GM19328 (cell line): ENCODE data around the gene TMEM18.

Experiments used
- ATAC-seq: cut with Tn5 transposase; IDR thresholded peaks from one replicate; pipeline ENCODE4 v1.9.1; 2021; ENCODE audit warnings: mild to moderate bottlenecking, moderate library complexity; ENCODE audit not compliant: unreplicated experiment

TMEM18 gene

DNA sequence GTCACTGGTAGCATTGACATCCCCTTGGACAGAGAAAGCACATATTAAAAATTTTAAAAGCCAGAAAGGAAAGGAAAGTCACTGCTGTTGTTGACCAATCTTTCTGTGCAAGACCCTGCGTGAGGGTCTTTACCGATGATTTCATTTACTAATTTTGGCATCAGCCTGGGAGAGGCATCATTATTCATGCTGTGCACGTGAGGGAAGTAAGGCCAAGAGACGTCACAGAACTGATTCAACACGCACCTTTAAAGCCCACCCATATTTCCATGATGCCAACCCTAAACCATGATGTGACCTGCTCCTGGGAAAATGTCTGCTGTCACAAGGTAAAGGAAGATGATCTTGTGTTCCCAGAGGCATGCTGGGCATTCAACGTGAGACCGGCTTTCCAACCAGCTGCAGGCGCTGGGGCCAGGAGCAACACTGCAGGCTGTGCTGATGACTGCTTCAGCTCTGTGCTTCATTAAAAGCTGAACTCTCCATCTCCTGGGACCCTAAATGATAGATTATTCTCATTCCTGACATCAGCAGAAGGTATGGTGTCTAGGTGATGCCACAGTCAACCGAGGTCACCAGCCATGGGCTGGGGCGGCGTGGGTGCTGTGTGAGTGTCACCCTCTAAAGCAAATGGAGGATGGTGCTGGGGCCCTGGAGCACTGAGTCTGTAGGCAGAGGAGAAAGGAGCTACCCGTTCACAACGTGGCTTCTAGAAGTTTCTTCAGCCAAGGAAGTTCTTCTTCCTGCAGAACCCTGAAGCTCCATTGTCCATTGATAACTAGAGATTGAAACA is 53.9 kb downstream of the TMEM18 start:
- no peak for ATAC-seq

DNA sequence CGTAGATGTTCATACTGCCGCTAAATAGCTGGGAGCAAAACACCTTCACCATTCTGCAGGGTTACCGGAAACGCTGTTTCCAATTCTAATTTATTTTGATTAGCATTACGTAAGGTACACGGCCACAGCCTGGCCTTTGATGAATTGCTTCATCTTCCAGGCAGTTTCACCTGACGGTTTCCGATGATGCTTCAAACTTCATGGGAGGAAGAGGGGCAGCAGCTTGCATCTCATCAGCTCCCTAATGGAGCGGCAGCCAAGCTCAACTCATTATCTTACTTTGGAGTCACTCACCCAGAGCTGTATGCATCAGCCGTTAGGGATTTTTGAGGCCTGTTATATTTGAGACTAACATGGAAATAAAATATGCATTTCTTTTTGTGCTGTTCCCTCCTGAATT is 54.8 kb downstream of the TMEM18 start:
- ATAC-seq = no peak

DNA sequence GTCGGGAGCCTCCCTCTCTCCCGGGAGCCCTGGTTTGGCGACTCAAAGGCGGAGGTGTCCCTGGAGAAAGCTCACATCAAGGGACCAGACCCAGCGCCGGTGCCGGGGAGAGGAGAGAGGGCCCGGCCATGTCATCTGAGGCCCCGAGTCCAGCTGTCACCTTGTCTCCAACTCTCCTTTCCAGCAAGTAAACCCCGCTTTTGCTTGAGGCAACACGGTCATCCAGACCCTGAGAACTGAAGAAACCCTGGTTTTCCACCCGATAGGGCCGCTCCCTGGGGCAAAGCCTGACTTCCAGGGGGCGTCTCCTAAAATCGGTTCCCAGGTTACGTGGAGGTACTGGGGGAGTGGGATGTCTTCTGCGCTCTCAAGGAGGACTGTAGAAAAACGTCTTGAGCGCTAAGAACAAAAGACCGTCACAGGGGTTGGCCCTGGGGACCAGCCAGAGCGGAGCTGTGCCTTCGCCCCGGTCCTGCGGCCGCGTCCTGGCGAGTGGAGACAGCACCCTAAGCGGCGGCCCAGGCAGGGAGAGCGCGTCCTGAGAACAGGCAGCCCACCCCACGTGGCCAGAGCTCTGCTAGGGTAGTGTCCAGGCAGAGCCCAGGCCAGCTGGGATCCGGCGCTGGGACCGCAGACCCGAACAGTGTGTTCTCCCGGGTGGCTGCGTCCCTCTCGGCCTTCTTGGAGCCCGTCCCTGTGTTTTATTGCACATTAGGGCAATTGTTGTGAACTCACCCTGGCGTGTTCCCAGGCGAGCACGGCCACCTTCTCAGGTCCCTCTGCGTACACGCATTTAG is 55.7 kb downstream of the TMEM18 start:
- no peak for ATAC-seq

DNA sequence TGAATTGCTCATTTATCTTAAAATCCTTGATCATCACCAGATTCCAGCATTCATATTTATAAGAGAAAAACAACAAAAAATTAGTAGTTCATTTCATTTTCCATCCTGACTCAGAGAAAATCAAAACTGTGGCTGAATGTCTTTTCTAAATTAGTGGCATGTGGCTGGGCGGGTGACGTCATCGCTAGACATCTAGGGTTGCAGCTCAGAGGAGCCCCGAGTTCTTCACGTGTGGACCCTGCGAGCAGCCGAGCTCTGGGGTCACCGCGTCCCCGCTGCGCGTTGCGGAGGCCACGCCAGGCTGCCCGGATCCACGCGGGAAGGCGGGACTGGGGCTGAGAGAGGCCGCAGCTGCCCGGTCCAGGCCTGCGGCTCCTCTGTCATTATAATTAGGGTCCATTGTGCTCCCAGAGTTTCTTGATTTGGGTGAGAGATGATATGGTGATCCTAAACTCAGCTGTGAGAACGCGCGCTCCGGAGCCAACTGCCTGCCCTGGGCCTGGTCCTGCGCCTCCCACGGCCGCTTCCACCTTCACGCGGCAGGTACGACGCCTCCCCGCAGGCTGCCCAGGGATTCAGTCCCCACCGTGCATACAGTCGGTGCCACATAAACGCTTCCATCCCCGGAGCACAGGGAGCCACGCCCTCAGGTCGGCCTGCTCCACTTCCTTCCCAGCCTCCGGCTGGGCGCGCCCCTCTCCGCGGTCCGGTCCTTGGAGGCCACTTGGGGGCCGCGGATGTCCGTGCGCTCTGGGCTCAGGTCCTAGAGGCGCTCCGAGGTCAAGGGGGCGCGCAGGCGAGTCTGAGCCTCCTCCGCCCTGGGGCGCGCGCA is 56.5 kb downstream of the TMEM18 start:
- no peak for ATAC-seq

DNA sequence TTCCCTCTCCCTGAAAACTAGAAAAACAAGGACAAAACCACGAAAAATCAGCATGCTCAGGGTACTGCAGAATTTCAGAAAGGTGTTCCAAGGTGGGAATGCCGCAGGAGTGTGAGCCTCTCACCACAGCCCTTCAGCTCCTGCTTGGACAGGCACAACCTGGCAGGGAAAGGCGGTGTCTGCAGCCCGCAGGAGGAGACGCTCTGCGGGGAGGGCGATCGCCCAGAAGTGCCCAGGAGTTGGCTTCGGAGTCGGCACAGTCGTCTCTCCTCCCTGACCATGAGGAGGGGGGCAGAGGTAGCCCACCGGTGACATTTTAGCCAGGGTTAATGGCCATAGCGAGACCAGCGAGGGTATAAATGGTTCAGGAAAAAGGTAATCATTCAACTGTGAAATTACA is 57.2 kb downstream of the TMEM18 start:
- ATAC-seq = no peak

DNA sequence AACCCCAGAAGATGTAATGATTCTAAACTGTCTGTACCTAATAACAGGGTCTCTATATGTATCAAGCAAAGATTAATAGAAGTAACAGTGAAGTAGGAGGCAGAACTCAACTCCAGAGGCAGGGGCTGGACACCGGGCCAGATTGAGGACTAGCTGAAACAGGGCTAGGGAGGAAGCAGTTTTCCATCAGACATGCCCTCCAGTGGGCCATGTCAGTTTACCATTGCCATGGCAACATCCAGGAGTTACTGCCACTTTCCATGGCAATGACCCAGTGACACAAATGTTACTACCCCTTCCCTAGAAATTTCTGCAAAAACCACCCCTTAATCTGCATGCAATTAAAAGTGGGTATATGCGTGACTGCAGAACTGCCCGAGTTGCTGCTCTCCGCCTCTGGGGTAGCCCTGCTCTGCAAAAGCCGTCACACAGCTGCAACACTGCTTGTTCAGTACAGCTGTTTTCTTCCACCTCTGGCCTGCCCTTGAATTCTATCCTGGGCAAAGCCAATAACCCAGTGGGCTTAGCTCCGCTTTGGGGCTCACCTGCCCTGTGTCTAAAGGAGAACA is 58.7 kb downstream of the TMEM18 start:
- no peak for ATAC-seq

DNA sequence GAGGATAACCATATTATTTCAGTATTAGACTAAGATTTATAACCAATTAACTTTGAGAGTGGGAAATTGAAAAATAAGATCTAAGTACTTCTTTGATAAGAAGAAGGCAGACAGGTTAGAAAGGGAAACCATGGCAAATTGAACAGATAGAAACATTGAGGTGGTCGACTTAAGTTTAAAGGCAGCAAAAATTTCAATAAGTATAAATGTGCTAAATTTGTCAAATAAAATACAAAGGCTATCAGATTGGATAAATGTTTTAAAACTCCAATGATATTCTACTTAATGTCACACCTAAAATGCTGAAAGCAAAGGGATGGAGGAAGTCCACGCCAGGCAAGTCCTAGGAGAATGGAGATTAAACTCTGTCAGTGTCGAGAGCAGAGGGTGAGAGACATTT is 59.2 kb downstream of the TMEM18 start:
- no peak for ATAC-seq
